Fibroblast of lung (primary cell): ENCODE measurements around the gene VPS13C. TPM values are rescaled to one million over a fixed set of nuclear protein-coding genes. Genes with fewer than 3 reads are reported as not detected.

Experiments used
- DNase-seq, 2 donors: peaks; one replicate each; pipeline versions ENCODE4 v3.0.0 to v3.0.0-alpha.2; 2010; ENCODE audit warnings: low read depth in 2 of 2
- H2AFZ ChIP-seq: 2 replicates; pipeline ENCODE4 v1.5.1; 2012; ENCODE audit warnings: low read length, control low read depth, inconsistent platforms
- H3K27ac ChIP-seq: 2 replicates; pipeline ENCODE4 v1.5.1; 2011; ENCODE audit warnings: low read length, control low read depth; ENCODE audit not compliant: insufficient read depth
- H3K27me3 ChIP-seq: 2 replicates; pipeline ENCODE4 v1.5.1; 2011; ENCODE audit warnings: mild to moderate bottlenecking, low read length; ENCODE audit not compliant: control insufficient read depth, insufficient read depth
- H3K36me3 ChIP-seq: 2 replicates; pipeline ENCODE4 v1.5.1; 2011; ENCODE audit warnings: low read length; ENCODE audit not compliant: control insufficient read depth, insufficient read depth
- H3K4me1 ChIP-seq: 2 replicates; pipeline ENCODE4 v1.5.1; 2011; ENCODE audit warnings: low read length; ENCODE audit not compliant: control insufficient read depth, insufficient read depth; ENCODE audit errors: extremely low read depth
- H3K4me2 ChIP-seq: 2 replicates; pipeline ENCODE4 v1.5.1; 2011; ENCODE audit warnings: low read length, control low read depth; ENCODE audit not compliant: insufficient read depth; ENCODE audit errors: extremely low read depth
- H3K4me3 ChIP-seq, 4 experiments: fragments of 200-600 bp in 1 of 4; sonication (generic) in 1 of 4; replicated peaks in 1 of 4; 2 replicates each; pipeline ENCODE4 v1.5.1; 2011 to 2016; ENCODE audit warnings: low read length in 4 of 4, low read depth in 3 of 4, mild to moderate bottlenecking in 3 of 4, control low read depth in 2 of 4, inconsistent platforms in 1 of 4, mixed read lengths in 1 of 4; ENCODE audit not compliant: insufficient read depth in 1 of 4; ENCODE audit errors: control extremely low read depth in 1 of 4
- H3K79me2 ChIP-seq: 2 replicates; pipeline ENCODE4 v1.5.1; 2012; ENCODE audit warnings: mild to moderate bottlenecking, low read length, inconsistent platforms; ENCODE audit not compliant: control insufficient read depth, insufficient read depth
- H3K9ac ChIP-seq: 2 replicates; pipeline ENCODE4 v1.5.1; 2011; ENCODE audit warnings: mild to moderate bottlenecking, low read length, control low read depth; ENCODE audit not compliant: insufficient read depth
- H3K9me3 ChIP-seq: 2 replicates; pipeline ENCODE4 v1.5.1; 2012; ENCODE audit warnings: low read depth, low read length; ENCODE audit not compliant: control insufficient read depth, insufficient read depth
- H4K20me1 ChIP-seq: 2 replicates; pipeline ENCODE4 v1.5.1; 2011; ENCODE audit warnings: low read length; ENCODE audit not compliant: control insufficient read depth, insufficient read depth; ENCODE audit errors: extremely low read depth
- EZH2 ChIP-seq: IDR thresholded peaks from 2 replicates; pipeline ENCODE4 v1.5.1; 2012; ENCODE audit warnings: low read length, control low read depth, mild to moderate bottlenecking; ENCODE audit errors: missing control alignments
- polyA plus RNA-seq, 2 donors: library from polyadenylated mRNA; depleted of rRNA in 1 of 2; stranded (reverse) in 1 of 2; unstranded in 1 of 2; fragments of >200 nt; gene quantifications; 2 replicates each; pipeline ENCODE4 v1.2.1, GENCODE V29; 2011 to 2012; ENCODE audit warnings: missing spikeins in 1 of 2
- total RNA-seq: library from RNA; depleted of rRNA; stranded (reverse); fragments of >200 nt; gene quantifications from 2 replicates; pipeline ENCODE4 v1.2.1, GENCODE V29; 2014
- TF ChIP-seq, protein P1 (sequence below), 2 donors: IDR thresholded peaks in 1 of 2; conservative IDR thresholded peaks in 1 of 2; 1 replicate in 1 of 2; 2 replicates in 1 of 2; pipeline ENCODE4 v1.5.1; 2011 to 2012; ENCODE audit warnings: low read length in 2 of 2, control low read depth in 1 of 2, inconsistent platforms in 1 of 2, low read depth in 1 of 2, mild to moderate bottlenecking in 1 of 2

Gene VPS13C
- total and polyA plus RNA-seq, 2 donors (not counting 1 experiment from before 2014, with no cell fraction given): 19.6 to 82.7 TPM

DNA sequence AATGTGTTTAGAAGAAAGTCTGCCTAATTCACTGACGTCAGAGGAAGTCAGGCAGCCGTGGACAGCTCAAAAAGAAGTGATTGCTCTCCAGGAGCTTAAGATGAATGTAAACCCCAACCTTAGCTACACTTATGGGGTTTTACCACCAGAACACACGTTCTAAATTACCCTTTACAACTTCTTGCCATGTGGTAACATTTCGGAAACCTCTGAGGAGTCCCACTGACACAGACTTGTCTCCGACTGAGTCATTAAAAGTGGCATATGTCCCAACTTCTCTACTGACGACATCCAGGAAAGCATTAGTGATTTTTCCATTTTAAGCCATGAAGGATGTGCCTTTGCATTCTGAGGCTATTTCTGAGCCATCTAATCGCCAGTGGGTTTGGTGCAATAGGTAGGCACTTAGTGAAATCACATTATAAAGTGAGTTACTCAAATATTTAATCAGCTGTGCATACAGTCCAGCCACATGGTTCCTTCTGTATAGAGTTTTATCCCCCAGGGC is 38.9 kb upstream of the VPS13C start:
- DNase-seq: peak; percentile 42 to 48
- Histone ChIP-seq H3K27me3 (no peaks in the 10 kb centered on the region), H3K4me3 (peak overlapping the region in 1 of 4 experiments; percentile 0), H3K4me2 (peak overlapping the region; percentile 23), H3K9ac (no peak overlapping the region), H3K27ac (no peak overlapping the region), H3K9me3 (no peaks in the 10 kb centered on the region), H3K36me3 (no peaks in the 10 kb centered on the region), H2AFZ (peak overlapping the region; percentile 64), H3K79me2 (no peaks in the 10 kb centered on the region), H4K20me1 (no peaks in the 10 kb centered on the region), H3K4me1 (no peaks in the 10 kb centered on the region)
- TF ChIP-seq, protein P1, sequence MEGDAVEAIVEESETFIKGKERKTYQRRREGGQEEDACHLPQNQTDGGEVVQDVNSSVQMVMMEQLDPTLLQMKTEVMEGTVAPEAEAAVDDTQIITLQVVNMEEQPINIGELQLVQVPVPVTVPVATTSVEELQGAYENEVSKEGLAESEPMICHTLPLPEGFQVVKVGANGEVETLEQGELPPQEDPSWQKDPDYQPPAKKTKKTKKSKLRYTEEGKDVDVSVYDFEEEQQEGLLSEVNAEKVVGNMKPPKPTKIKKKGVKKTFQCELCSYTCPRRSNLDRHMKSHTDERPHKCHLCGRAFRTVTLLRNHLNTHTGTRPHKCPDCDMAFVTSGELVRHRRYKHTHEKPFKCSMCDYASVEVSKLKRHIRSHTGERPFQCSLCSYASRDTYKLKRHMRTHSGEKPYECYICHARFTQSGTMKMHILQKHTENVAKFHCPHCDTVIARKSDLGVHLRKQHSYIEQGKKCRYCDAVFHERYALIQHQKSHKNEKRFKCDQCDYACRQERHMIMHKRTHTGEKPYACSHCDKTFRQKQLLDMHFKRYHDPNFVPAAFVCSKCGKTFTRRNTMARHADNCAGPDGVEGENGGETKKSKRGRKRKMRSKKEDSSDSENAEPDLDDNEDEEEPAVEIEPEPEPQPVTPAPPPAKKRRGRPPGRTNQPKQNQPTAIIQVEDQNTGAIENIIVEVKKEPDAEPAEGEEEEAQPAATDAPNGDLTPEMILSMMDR (conservative IDR thresholded peaks at IDR 0.05 in 1 of 2, IDR thresholded peaks at IDR 0.05 in 1 of 2; ENCODE audit: low read depth in 1 of 2, low read length in 2 of 2): no peak
- TF ChIP-seq EZH2: no peak

DNA sequence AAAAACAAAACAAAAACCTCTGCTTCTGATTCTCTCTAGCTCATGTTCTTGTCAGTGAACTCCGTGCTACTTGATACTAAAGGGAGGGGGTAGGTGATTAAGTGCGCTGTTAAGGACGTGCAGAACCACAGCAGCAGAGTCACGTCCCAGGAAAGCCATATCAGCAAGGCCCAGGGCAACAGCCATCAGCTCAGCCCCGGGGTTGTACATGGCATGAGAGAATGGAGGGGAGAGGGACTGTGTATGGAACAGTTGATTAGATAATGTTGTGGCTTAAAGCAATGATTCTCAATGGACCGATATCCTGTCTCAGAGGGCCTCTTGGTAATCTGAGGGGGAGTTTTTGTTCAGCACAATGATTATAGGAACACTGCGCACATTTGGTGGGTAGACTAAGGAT is 34.1 kb upstream of the VPS13C start:
- H3K4me2 ChIP-seq: no peak overlapping the region
- H3K36me3 ChIP-seq: no peaks in the 10 kb centered on the region
- H3K27ac ChIP-seq: no peak overlapping the region
- H3K4me1 ChIP-seq: no peaks in the 10 kb centered on the region
- no peaks in the 10 kb centered on the region for H4K20me1 ChIP-seq
- no peak for DNase-seq
- H3K79me2 ChIP-seq: no peaks in the 10 kb centered on the region
- TF ChIP-seq EZH2: no peak
- TF ChIP-seq, protein P1 (conservative IDR thresholded peaks at IDR 0.05 in 1 of 2, IDR thresholded peaks at IDR 0.05 in 1 of 2; ENCODE audit: low read depth in 1 of 2, low read length in 2 of 2): no peak
- no peaks in the 10 kb centered on the region for H3K27me3 ChIP-seq
- no peak overlapping the region for H2AFZ ChIP-seq
- H3K9ac ChIP-seq: no peak overlapping the region
- H3K4me3 ChIP-seq: no peak overlapping the region
- H3K9me3 ChIP-seq: no peaks in the 10 kb centered on the region

DNA sequence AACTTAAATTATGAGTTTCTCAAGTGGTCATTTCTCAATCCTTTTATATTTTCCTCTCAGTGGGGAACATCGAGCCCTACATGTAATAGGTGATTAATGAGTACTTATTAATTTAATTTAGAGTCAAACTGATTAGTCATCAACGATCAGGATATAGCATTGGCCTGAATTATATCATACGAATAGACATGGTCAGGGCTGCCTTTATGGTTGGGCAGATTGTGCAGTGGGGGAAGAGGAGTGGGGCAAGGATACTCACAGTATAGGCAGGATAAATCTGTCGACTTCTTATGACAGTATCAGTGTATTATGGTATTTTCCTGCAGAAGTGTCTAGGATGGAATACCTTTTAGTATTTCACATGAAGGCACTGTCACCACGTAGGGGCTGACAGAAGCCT is 33.6 kb upstream of the VPS13C start:
- Histone ChIP-seq H3K27me3 (no peaks in the 10 kb centered on the region), H3K9me3 (no peaks in the 10 kb centered on the region), H3K9ac (no peak overlapping the region), H2AFZ (no peak overlapping the region), H3K4me3 (no peak overlapping the region), H3K36me3 (no peaks in the 10 kb centered on the region), H3K79me2 (no peaks in the 10 kb centered on the region), H3K4me1 (no peaks in the 10 kb centered on the region), H3K27ac (no peak overlapping the region), H3K4me2 (no peak overlapping the region), H4K20me1 (no peaks in the 10 kb centered on the region)
- DNase-seq: no peak
- TF ChIP-seq, protein P1 (conservative IDR thresholded peaks at IDR 0.05 in 1 of 2, IDR thresholded peaks at IDR 0.05 in 1 of 2; ENCODE audit: low read depth in 1 of 2, low read length in 2 of 2): no peak
- TF ChIP-seq EZH2: no peak
